ENCODE results near the gene ARHGEF25. TPM values are rescaled to one million over a fixed set of nuclear protein-coding genes. Genes with fewer than 3 reads are reported as not detected.

Gene ARHGEF25
- total and polyA plus RNA-seq, 2 of the 13 experiments (the other 11 are each of a cell fraction or from before 2014, with no cell fraction given): 11.5 to 12.5 TPM

DNA sequence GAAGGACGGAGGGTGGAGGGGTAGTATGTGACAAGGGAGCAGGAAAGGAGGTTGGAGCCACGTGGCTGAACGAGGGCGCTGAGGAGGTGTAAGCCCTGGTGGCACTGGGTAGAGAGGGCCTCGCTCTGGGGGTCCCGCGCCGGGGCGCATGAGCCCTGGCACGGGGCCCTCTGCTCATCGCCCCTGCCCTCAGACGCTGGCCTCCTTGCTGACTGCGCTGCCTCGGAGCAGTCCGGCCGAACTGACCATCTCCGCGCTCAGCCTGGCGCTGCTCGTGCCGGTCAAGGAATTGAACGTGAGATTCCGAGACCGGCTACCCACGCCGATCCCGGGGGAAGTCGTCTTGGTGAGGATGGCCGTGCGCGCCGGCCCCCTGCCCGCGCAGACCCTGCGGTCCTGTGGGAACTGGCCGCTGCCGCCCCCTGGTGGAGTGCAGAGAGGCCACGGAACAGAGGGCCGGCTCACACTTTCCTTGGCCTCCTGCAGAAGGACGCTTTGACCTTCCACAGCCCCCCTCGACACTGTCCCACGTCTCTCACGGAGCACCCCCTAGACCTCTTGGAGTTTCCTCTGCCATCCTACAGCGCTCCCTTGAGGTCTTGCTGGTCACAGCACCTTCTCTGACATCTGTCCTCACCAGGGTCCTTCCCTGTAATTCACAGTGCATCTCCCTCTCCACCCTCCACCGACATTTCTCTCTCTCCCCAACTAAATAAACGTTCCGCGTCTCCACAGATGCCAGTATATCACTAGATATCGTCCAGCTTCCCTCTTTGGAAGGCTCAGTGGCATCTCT, 10.5 kb downstream of the ARHGEF25 start (continued):
- TF ChIP-seq, protein P1, sequence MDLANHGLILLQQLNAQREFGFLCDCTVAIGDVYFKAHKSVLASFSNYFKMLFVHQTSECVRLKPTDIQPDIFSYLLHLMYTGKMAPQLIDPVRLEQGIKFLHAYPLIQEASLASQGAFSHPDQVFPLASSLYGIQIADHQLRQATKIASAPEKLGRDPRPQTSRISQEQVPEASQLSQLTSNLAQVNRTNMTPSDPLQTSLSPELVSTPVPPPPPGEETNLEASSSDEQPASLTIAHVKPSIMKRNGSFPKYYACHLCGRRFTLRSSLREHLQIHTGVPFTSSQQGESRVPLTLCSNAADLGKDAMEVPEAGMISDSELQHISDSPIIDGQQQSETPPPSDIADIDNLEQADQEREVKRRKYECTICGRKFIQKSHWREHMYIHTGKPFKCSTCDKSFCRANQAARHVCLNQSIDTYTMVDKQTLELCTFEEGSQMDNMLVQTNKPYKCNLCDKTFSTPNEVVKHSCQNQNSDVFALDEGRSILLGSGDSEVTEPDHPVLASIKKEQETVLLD (CRISPR knock-in tag; IDR thresholded peaks at IDR 0.05; ENCODE audit: low read depth): no peak
- TF ChIP-seq, protein P2, sequence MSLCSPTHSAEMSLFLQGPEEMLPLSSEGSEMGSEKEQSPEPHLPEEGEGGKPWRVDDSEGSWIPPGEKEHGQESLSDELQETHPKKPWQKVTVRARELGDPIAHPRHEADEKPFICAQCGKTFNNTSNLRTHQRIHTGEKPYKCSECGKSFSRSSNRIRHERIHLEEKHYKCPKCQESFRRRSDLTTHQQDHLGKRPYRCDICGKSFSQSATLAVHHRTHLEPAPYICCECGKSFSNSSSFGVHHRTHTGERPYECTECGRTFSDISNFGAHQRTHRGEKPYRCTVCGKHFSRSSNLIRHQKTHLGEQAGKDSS (CRISPR knock-in tag; IDR thresholded peaks at IDR 0.05; ENCODE audit: borderline replicate concordance, low read depth): 0 out of 2 replicates have a peak, but pooled peaks have one; percentile 72
- TF ChIP-seq ZNF792 (CRISPR knock-in tag; IDR thresholded peaks at IDR 0.05): 0 out of 2 replicates have a peak, but pooled peaks have one; percentile 32
- TF ChIP-seq, protein P3, sequence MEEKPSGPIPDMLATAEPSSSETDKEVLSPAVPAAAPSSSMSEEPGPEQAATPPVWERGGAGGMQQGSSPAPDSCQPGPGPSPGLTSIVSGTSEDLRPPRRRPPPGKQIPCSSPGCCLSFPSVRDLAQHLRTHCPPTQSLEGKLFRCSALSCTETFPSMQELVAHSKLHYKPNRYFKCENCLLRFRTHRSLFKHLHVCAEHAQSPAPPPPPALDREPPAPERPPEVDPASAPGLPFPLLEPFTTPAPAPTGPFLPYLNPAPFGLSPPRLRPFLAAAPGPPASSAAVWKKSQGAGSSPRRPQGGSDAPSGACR (CRISPR knock-in tag; IDR thresholded peaks at IDR 0.05): no peak
- TF ChIP-seq MED8 (CRISPR knock-in tag; IDR thresholded peaks at IDR 0.05; ENCODE audit: insufficient replicate concordance): no peak
- no peak for TF ChIP-seq HMG20A (CRISPR knock-in tag; IDR thresholded peaks at IDR 0.05; ENCODE audit: borderline replicate concordance)
- TF ChIP-seq NBN (conservative IDR thresholded peaks at IDR 0.05): no peak
- TF ChIP-seq MBNL3 (CRISPR knock-in tag; conservative IDR thresholded peaks at IDR 0.05): no peak
- TF ChIP-seq KMT2B (CRISPR knock-in tag; IDR thresholded peaks at IDR 0.05): peak; percentile 23; the same call in 1 of the 2 replicates
- no peak for TF ChIP-seq JUNB (CRISPR knock-in tag; IDR thresholded peaks at IDR 0.05; ENCODE audit: borderline replicate concordance)
- TF ChIP-seq, protein P4, sequence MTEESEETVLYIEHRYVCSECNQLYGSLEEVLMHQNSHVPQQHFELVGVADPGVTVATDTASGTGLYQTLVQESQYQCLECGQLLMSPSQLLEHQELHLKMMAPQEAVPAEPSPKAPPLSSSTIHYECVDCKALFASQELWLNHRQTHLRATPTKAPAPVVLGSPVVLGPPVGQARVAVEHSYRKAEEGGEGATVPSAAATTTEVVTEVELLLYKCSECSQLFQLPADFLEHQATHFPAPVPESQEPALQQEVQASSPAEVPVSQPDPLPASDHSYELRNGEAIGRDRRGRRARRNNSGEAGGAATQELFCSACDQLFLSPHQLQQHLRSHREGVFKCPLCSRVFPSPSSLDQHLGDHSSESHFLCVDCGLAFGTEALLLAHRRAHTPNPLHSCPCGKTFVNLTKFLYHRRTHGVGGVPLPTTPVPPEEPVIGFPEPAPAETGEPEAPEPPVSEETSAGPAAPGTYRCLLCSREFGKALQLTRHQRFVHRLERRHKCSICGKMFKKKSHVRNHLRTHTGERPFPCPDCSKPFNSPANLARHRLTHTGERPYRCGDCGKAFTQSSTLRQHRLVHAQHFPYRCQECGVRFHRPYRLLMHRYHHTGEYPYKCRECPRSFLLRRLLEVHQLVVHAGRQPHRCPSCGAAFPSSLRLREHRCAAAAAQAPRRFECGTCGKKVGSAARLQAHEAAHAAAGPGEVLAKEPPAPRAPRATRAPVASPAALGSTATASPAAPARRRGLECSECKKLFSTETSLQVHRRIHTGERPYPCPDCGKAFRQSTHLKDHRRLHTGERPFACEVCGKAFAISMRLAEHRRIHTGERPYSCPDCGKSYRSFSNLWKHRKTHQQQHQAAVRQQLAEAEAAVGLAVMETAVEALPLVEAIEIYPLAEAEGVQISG (CRISPR knock-in tag; IDR thresholded peaks at IDR 0.05): peak; percentile 63; the same call in 1 of the 2 replicates
- TF ChIP-seq KLF13 (CRISPR knock-in tag; IDR thresholded peaks at IDR 0.05): no peak
- 0 out of 2 replicates have a peak, but pooled peaks have one; percentile 36 for TF ChIP-seq ZNF501 (CRISPR knock-in tag; IDR thresholded peaks at IDR 0.05)
- no peak for TF ChIP-seq NFIC (IDR thresholded peaks at IDR 0.05; ENCODE audit: low read length)
- TF ChIP-seq ZNF124 (CRISPR knock-in tag; IDR thresholded peaks at IDR 0.05): no peak
- no peak for TF ChIP-seq ZNF839 (CRISPR knock-in tag; IDR thresholded peaks at IDR 0.05; ENCODE audit: borderline replicate concordance)
- TF ChIP-seq ZNF615 (CRISPR knock-in tag; IDR thresholded peaks at IDR 0.05; ENCODE audit: borderline replicate concordance): no peak
- TF ChIP-seq PAX8 (CRISPR knock-in tag; IDR thresholded peaks at IDR 0.05; ENCODE audit: borderline replicate concordance): no peak
- TF ChIP-seq SP2 (CRISPR knock-in tag; IDR thresholded peaks at IDR 0.05): peak; percentile 31; the same call in 1 of the 2 replicates
- no peak for TF ChIP-seq BHLHE40 (IDR thresholded peaks at IDR 0.05; ENCODE audit: low read length)
- no peak for TF ChIP-seq ZNF720 (CRISPR knock-in tag; IDR thresholded peaks at IDR 0.05)
- no peak for TF ChIP-seq XBP1 (CRISPR knock-in tag; IDR thresholded peaks at IDR 0.05)
- no peak for TF ChIP-seq REL (CRISPR knock-in tag; conservative IDR thresholded peaks at IDR 0.05)
- no peak for TF ChIP-seq ZMYM2 (CRISPR knock-in tag; IDR thresholded peaks at IDR 0.05)
- TF ChIP-seq ZNF253 (CRISPR knock-in tag; IDR thresholded peaks at IDR 0.05; ENCODE audit: borderline replicate concordance): no peak
- TF ChIP-seq ZNF670 (CRISPR knock-in tag; IDR thresholded peaks at IDR 0.05; ENCODE audit: borderline replicate concordance): no peak
